EH (cell line): ENCODE measurements around the gene CD248.
"Not testable (repeated sequence)": the region's sequence is repeated elsewhere in the genome, so short reads cannot be mapped to it uniquely, and the experiment has no call there.

ENCODE experiments used
- DNase-seq: peaks from one replicate; pipeline ENCODE4 v3.0.0-alpha.2; 2015; ENCODE audit warnings: low read depth

The CD248 gene

GRCh38 chr11:66276619-66277018 lies 40.2 kb downstream of the CD248 start:
- not testable (repeated sequence) for DNase-seq

- DNase-seq: no peak
Observed at GRCh38 chr11:66275984-66276612, 40.7 kb downstream of the CD248 start.

GRCh38 chr11:66275396-66275795 lies 41.4 kb downstream of the CD248 start:
- DNase-seq: no peak

- no peak for DNase-seq
Observed at GRCh38 chr11:66274219-66274618, 42.6 kb downstream of the CD248 start.

GRCh38 chr11:66272596-66272995 lies 44.2 kb downstream of the CD248 start:
- no peak for DNase-seq

GRCh38 chr11:66271816-66272215 lies 45.0 kb downstream of the CD248 start:
- no peak for DNase-seq

GRCh38 chr11:66268952-66269905 lies 47.6 kb downstream of the CD248 start:
- peak; percentile 72 for DNase-seq

GRCh38 chr11:66268244-66268951 lies 48.4 kb downstream of the CD248 start, which contains the start of gene RAB1B:
TSS of gene RAB1B (plus strand) at chr11:66268639. CDS start at chr11:66268680, 41 bp downstream.
- peak; percentile 99 for DNase-seq

GRCh38 chr11:66267379-66268243 lies 49.2 kb downstream of the CD248 start:
- DNase-seq: peak; percentile 89

- no peak for DNase-seq
Observed at GRCh38 chr11:66267039-66267378, 49.8 kb downstream of the CD248 start.

GRCh38 chr11:66266378-66267038 lies 50.3 kb downstream of the CD248 start:
- DNase-seq: no peak

- no peak for DNase-seq
Observed at GRCh38 chr11:66265531-66266377, 51.1 kb downstream of the CD248 start.

GRCh38 chr11:66264914-66265313 lies 51.9 kb downstream of the CD248 start:
- no peak for DNase-seq
